Measurements from ENCODE around the gene TSPAN31.

GRCh38 chr12:57750561-57751431, 6.0 kb downstream of the TSPAN31 start:
- TF ChIP-seq CTCF (IDR thresholded peaks at IDR 0.05) (no peak), POLR2A (IDR thresholded peaks at IDR 0.05) (no peak), EP300 (IDR thresholded peaks at IDR 0.05) (no peak)

Measured in gastroesophageal sphincter (tissue), 3 donors.